K562 (cell line): ENCODE results near the gene ST6GALNAC1. TPM values are rescaled to one million over a fixed set of nuclear protein-coding genes. Genes with fewer than 3 reads are reported as not detected.

Source experiments
- CBX3 ChIP-seq, 2 experiments: IDR thresholded peaks; 1 replicate in 1 of 2; 2 replicates in 1 of 2; pipeline ENCODE4 v1.6.1; 2012; ENCODE audit warnings: inconsistent platforms in 2 of 2, low read length in 2 of 2, borderline replicate concordance in 1 of 2, control low read depth in 1 of 2
- FOS ChIP-seq: IDR thresholded peaks from 3 replicates; pipeline ENCODE4 v1.6.1; 2011; ENCODE audit not compliant: insufficient read length; ENCODE audit errors: extremely low read depth
- POLR2AphosphoS5 ChIP-seq: IDR thresholded peaks from 2 replicates; pipeline ENCODE4 v1.6.1; 2011; ENCODE audit warnings: mild to moderate bottlenecking, low read depth, low read length, moderate library complexity; ENCODE audit not compliant: control insufficient read depth, insufficient read depth
- ZNF384 ChIP-seq: IDR thresholded peaks from 2 replicates; pipeline ENCODE4 v1.6.1; 2012; ENCODE audit warnings: low read depth, low read length, improper control_type of control experiment
- ZNF41 ChIP-seq: fragments of 250-450 bp; sonication (Bioruptor Pico); conservative IDR thresholded peaks from 2 replicates; pipeline ENCODE4 v1.4.0; 2020; ENCODE audit warnings: mild to moderate bottlenecking
- ZNF764 ChIP-seq: fragments of 250-450 bp; sonication (Bioruptor Pico); IDR thresholded peaks from 2 replicates; pipeline ENCODE4 v1.4.0; 2020; ENCODE audit warnings: low read depth, mild to moderate bottlenecking, moderate library complexity
- polyA plus RNA-seq, 8 experiments: library from polyadenylated mRNA; depleted of rRNA in 4 of 8; stranded (reverse) in 5 of 8; unstranded in 3 of 8; fragments of >200 nt; fragmentation: Nextera tagmentation in 2 of 8; fragmentation: Illumina TruSeq in 1 of 8; extraction: Ambion mirVana in 2 of 8; extraction: Trizol in 1 of 8; gene quantifications; 2 replicates each; pipeline versions ENCODE4 v1.2.1 to v1.2.3, GENCODE V29; 2011 to 2014; ENCODE audit warnings: inconsistent platforms in 1 of 8, missing spikeins in 1 of 8
- total RNA-seq, 7 experiments: library from RNA; depleted of rRNA in 6 of 7; stranded (reverse); fragments of >200 nt in 6 of 7; fragmentation: Illumina TruSeq in 2 of 7; extraction: Trizol in 2 of 7; gene quantifications; 2 replicates each; pipeline versions ENCODE4 v1.2.1 to v1.2.3, GENCODE V29; 2011 to 2021; ENCODE audit warnings: low replicate concordance in 1 of 7
- TF ChIP-seq, protein P1 (sequence below): sonication (generic); formaldehyde crosslinking; IDR thresholded peaks from 2 replicates; pipeline ENCODE4 v1.8.0; 2022; ENCODE audit warnings: mild to moderate bottlenecking, missing genetic modification reagents
- TF ChIP-seq, protein P2 (sequence below): fragments of 250-450 bp; sonication (Bioruptor Pico); IDR thresholded peaks from 2 replicates; pipeline ENCODE4 v1.9.0; 2021; ENCODE audit warnings: mild to moderate bottlenecking, inconsistent platforms
- TF ChIP-seq, protein P3 (sequence below): fragments of 450-650 bp; IDR thresholded peaks from 2 replicates; pipeline ENCODE4 v1.6.1; 2016; ENCODE audit warnings: missing biosample characterization, missing genetic modification characterization
- TF ChIP-seq, protein P4 (sequence below): sonication (generic); formaldehyde crosslinking; IDR thresholded peaks from 2 replicates; pipeline ENCODE4 v1.5.0; 2020; ENCODE audit warnings: missing genetic modification reagents
- TF ChIP-seq, protein P5 (sequence below): sonication (generic); formaldehyde crosslinking; IDR thresholded peaks from 2 replicates; pipeline ENCODE4 v1.8.0; 2022; ENCODE audit warnings: mild to moderate bottlenecking, missing genetic modification reagents, borderline replicate concordance
- TF ChIP-seq, protein P6 (sequence below): fragments of 250-450 bp; sonication (Bioruptor Pico); IDR thresholded peaks from 2 replicates; pipeline ENCODE4 v1.4.0; 2020; ENCODE audit warnings: mild to moderate bottlenecking, moderate library complexity

Gene ST6GALNAC1
- total and polyA plus RNA-seq, 9 of the 15 experiments (the other 6 are each of a cell fraction or from before 2014, with no cell fraction given), result 20.6 to 68.4 (median 50.5) TPM

DNA sequence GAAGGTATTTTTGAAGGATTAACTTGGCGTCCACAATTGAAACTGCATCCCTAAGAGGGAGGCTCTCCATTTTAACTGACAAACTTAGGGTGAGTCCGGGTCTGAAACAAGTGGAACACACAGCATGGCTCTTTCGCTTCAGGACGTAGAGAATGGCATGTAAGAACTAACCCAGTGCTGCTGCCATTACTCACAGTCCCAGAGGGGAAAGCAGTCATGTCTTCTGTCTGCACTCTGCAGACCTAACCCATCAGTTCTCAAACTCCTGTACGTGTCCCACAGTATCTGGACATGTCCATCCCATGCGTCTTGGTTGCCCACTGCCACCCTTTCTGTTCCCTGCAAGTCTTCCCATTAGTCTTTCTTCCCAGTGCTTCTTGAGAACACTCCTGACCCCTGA lies 563 bp downstream of the ST6GALNAC1 start (continued):
- TF ChIP-seq, protein P1, sequence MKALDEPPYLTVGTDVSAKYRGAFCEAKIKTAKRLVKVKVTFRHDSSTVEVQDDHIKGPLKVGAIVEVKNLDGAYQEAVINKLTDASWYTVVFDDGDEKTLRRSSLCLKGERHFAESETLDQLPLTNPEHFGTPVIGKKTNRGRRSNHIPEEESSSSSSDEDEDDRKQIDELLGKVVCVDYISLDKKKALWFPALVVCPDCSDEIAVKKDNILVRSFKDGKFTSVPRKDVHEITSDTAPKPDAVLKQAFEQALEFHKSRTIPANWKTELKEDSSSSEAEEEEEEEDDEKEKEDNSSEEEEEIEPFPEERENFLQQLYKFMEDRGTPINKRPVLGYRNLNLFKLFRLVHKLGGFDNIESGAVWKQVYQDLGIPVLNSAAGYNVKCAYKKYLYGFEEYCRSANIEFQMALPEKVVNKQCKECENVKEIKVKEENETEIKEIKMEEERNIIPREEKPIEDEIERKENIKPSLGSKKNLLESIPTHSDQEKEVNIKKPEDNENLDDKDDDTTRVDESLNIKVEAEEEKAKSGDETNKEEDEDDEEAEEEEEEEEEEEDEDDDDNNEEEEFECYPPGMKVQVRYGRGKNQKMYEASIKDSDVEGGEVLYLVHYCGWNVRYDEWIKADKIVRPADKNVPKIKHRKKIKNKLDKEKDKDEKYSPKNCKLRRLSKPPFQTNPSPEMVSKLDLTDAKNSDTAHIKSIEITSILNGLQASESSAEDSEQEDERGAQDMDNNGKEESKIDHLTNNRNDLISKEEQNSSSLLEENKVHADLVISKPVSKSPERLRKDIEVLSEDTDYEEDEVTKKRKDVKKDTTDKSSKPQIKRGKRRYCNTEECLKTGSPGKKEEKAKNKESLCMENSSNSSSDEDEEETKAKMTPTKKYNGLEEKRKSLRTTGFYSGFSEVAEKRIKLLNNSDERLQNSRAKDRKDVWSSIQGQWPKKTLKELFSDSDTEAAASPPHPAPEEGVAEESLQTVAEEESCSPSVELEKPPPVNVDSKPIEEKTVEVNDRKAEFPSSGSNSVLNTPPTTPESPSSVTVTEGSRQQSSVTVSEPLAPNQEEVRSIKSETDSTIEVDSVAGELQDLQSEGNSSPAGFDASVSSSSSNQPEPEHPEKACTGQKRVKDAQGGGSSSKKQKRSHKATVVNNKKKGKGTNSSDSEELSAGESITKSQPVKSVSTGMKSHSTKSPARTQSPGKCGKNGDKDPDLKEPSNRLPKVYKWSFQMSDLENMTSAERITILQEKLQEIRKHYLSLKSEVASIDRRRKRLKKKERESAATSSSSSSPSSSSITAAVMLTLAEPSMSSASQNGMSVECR, result 0 out of 2 replicates have a peak, but pooled peaks have one; percentile 24
- TF ChIP-seq POLR2AphosphoS5 (no peak), CBX3 (IDR thresholded peaks at IDR 0.05; ENCODE audit: borderline replicate concordance in 1 of 2, low read length in 2 of 2) (no peak), ZNF764 (CRISPR knock-in tag) (no peak), ZNF384 (no peak), FOS (no peak), ZNF41 (CRISPR knock-in tag) (no peak)
- TF ChIP-seq, protein P2, sequence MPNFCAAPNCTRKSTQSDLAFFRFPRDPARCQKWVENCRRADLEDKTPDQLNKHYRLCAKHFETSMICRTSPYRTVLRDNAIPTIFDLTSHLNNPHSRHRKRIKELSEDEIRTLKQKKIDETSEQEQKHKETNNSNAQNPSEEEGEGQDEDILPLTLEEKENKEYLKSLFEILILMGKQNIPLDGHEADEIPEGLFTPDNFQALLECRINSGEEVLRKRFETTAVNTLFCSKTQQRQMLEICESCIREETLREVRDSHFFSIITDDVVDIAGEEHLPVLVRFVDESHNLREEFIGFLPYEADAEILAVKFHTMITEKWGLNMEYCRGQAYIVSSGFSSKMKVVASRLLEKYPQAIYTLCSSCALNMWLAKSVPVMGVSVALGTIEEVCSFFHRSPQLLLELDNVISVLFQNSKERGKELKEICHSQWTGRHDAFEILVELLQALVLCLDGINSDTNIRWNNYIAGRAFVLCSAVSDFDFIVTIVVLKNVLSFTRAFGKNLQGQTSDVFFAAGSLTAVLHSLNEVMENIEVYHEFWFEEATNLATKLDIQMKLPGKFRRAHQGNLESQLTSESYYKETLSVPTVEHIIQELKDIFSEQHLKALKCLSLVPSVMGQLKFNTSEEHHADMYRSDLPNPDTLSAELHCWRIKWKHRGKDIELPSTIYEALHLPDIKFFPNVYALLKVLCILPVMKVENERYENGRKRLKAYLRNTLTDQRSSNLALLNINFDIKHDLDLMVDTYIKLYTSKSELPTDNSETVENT (CRISPR knock-in tag), result no peak
- TF ChIP-seq, protein P3, sequence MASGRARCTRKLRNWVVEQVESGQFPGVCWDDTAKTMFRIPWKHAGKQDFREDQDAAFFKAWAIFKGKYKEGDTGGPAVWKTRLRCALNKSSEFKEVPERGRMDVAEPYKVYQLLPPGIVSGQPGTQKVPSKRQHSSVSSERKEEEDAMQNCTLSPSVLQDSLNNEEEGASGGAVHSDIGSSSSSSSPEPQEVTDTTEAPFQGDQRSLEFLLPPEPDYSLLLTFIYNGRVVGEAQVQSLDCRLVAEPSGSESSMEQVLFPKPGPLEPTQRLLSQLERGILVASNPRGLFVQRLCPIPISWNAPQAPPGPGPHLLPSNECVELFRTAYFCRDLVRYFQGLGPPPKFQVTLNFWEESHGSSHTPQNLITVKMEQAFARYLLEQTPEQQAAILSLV (tag), result no peak
- TF ChIP-seq, protein P4, sequence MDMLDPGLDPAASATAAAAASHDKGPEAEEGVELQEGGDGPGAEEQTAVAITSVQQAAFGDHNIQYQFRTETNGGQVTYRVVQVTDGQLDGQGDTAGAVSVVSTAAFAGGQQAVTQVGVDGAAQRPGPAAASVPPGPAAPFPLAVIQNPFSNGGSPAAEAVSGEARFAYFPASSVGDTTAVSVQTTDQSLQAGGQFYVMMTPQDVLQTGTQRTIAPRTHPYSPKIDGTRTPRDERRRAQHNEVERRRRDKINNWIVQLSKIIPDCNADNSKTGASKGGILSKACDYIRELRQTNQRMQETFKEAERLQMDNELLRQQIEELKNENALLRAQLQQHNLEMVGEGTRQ (CRISPR knock-in tag), result no peak
- TF ChIP-seq, protein P5, sequence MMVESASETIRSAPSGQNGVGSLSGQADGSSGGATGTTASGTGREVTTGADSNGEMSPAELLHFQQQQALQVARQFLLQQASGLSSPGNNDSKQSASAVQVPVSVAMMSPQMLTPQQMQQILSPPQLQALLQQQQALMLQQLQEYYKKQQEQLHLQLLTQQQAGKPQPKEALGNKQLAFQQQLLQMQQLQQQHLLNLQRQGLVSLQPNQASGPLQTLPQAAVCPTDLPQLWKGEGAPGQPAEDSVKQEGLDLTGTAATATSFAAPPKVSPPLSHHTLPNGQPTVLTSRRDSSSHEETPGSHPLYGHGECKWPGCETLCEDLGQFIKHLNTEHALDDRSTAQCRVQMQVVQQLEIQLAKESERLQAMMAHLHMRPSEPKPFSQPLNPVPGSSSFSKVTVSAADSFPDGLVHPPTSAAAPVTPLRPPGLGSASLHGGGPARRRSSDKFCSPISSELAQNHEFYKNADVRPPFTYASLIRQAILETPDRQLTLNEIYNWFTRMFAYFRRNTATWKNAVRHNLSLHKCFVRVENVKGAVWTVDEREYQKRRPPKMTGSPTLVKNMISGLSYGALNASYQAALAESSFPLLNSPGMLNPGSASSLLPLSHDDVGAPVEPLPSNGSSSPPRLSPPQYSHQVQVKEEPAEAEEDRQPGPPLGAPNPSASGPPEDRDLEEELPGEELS (CRISPR knock-in tag), result no peak
- TF ChIP-seq, protein P6, sequence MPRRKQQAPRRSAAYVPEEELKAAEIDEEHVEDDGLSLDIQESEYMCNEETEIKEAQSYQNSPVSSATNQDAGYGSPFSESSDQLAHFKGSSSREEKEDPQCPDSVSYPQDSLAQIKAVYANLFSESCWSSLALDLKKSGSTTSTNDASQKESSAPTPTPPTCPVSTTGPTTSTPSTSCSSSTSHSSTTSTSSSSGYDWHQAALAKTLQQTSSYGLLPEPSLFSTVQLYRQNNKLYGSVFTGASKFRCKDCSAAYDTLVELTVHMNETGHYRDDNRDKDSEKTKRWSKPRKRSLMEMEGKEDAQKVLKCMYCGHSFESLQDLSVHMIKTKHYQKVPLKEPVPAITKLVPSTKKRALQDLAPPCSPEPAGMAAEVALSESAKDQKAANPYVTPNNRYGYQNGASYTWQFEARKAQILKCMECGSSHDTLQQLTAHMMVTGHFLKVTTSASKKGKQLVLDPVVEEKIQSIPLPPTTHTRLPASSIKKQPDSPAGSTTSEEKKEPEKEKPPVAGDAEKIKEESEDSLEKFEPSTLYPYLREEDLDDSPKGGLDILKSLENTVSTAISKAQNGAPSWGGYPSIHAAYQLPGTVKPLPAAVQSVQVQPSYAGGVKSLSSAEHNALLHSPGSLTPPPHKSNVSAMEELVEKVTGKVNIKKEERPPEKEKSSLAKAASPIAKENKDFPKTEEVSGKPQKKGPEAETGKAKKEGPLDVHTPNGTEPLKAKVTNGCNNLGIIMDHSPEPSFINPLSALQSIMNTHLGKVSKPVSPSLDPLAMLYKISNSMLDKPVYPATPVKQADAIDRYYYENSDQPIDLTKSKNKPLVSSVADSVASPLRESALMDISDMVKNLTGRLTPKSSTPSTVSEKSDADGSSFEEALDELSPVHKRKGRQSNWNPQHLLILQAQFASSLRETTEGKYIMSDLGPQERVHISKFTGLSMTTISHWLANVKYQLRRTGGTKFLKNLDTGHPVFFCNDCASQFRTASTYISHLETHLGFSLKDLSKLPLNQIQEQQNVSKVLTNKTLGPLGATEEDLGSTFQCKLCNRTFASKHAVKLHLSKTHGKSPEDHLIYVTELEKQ (CRISPR knock-in tag), result no peak
